Measurements from ENCODE around the gene GRIP2.
A peak's percentile ranks its signal among the peaks of the same experiment; 100 is the strongest.

GRIP2 gene

DNA sequence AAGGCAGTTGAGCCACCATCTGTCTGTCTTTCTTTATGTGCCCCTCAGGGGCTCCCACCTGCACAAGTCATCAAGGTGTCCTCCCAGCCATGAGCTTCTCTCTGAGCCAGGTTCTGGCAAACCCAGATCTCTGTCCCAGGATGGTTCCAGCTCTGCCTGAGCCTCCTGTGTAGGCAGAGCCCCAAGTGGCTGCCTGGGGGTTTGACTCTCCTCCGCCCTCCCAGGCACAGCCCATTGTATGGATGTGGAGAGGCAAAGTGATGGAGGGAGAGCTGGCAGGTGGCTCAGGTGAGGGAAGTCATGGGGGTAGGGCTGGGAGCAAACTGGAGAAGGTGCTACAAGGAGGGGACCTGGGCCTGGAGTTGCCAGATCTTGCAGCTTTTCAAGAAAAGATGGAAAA, 56.9 kb downstream of the GRIP2 start:
- no peak for DNase-seq (ENCODE audit: low read depth)

GRCh38 chr3:14482271-14482721, 57.8 kb downstream of the GRIP2 start:
- peak; percentile 40 for DNase-seq (ENCODE audit: low read depth)

DNA sequence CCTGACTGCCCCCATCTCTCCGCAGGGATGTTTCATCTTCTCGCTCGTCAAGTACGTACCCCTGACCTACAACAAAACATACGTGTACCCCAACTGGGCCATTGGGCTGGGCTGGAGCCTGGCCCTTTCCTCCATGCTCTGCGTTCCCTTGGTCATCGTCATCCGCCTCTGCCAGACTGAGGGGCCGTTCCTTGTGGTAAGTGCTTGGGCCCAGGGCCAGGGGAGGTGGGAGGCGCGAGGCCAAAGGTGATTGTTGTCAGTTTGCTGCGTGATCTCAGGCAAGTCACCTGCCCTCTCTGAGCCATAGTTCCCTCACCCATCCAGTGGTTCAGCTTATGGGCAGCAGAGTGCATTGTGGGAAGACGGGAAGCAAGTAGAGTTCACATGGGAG, 58.5 kb downstream of the GRIP2 start:
- DNase-seq (ENCODE audit: low read depth) = no peak

- no peak for DNase-seq (ENCODE audit: low read depth)
Measured at GRCh38 chr3:14481018-14481645, 59.0 kb downstream of the GRIP2 start.

DNA sequence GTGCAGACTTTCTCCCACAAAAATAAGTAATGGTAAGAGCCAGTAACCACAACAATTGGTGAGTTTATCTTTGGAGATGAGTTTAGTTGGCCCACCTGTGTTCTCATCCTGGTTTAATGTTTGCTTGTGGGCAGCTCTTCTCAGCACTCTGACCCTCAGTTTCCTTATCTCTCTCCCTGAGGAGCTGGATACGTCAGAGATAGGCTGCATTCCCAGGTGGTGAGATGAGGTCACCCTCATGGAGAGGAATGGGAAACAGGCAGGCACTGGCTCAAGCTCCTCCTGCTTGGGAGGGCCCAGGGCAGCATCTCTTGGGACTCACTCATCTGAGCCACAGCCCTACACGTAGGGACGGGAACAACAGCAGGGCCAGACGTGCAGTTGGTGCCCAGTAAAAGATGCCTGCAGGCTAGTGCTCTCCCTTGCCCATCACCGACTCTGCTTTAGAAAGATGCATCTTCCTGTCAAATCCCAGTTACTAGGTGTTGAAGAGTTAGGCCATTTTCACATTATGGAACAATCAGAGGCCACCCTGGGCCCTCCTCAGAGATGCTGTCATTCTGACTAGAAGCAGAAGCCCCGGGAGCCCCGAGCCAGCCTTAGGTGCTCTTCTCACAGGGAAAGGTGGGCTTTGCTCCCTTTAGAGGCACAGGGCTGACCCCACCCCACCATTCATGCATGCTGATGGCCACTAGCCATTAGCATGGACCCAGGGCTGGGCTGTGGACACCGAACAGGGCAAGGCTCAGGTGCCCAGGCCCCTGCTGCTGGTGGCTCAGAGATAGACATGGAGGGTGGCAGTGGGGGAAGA, 59.7 kb downstream of the GRIP2 start:
- peak; percentile 53 for DNase-seq (ENCODE audit: low read depth)

DNA sequence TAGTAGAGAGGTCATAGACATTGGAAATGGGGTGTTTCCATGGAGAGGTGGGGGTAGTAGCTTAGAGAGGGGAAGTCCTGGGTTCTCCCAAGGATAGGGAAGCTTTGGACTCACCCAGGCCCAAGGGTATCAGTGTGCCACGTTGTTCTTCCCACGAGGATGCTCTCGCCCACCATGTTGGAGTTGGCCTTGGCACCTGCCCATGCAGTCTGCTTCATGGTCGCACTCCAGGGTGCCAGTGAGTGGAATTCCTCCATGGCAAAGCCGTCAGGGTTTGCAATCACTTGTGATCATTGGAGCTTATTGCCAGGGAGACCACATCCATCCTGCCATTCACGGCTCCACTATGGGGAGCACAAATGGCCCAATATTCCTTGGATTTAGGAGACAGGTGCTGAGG, 60.6 kb downstream of the GRIP2 start:
- DNase-seq (ENCODE audit: low read depth) = no peak

DNA sequence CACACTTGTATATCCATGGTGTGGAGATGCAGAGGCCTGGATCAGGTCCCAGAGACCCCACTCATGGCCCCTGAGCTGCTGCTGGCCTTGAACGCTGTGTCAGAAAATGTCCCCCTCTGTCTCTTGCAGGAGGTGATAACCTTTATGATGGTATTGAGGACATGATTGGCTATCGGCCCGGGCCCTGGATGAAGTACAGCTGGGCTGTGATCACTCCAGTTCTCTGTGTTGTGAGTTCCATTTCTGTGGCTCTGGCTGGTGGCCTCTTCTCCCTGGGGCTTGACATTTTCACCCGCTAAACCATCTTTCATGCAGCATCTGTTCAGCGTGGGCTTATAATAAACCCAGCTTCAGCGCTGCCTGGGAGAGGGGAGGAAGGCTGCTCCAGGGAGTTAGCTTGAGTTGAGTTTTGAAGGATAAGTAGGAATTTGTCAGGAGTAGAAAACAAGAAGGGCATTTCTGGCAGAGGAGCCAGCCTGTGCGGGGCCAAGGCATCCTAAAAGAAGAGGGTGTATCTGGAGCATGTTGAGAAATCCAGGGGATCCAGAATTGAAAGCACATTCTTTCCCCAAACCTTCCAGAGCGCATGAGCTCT, 61.1 kb downstream of the GRIP2 start:
- no peak for DNase-seq (ENCODE audit: low read depth)

- DNase-seq (ENCODE audit: low read depth) = no peak
Measured at GRCh38 chr3:14477311-14477935, 62.7 kb downstream of the GRIP2 start.

DNA sequence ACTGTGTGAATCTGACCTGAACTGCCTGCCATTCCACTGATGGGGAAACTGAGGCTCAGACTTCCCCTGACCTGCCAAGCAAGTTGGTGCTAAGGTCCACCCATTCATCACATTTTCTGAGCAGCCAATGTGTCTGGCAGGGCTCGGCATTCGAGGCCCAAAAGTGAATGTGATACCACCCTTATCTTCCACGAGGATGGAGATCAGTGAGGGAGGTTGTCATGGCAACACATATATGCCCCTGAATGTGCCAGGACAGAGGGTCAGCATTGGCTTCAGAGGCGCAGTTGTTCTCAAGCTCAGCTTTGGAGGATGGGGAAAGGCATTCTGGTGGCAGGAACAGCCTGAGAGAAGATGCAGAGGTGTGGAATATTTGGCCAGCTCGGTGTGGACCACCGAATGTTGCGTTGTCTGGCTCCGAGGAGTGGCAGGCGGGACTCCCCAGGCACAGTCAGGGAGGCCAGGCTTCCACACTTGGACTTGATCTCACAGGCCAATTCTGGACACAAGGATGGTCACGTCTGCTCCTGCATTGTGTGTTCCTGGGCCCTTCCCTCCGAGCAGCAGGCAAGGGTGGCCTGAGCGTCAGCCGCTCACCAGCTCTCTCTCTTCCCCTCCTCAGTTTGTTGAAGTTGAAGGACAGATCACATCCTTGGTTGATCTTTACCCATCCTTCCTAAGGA, 63.4 kb downstream of the GRIP2 start:
- DNase-seq (ENCODE audit: low read depth) = no peak

DNA sequence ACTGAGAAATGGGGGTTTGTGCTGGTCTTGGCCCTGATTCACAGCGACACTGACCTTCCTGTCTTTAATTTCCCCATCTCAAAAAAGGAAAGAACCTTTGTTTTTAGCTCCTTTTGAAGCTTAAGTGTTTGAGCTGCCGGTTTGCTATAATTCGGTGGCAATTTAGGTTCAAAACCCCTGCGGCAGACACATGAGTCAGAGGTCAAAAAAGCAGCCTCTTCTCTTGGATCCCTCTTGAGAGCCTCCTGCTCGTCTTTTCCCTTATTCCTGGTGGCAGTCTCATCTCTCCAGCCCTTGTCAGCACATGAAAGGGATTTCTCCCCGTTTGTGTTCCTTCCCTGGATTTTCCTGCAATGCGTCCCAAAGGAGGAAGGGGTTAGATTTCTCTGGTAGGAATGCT, 64.5 kb downstream of the GRIP2 start:
- DNase-seq (ENCODE audit: low read depth) = no peak

DNA sequence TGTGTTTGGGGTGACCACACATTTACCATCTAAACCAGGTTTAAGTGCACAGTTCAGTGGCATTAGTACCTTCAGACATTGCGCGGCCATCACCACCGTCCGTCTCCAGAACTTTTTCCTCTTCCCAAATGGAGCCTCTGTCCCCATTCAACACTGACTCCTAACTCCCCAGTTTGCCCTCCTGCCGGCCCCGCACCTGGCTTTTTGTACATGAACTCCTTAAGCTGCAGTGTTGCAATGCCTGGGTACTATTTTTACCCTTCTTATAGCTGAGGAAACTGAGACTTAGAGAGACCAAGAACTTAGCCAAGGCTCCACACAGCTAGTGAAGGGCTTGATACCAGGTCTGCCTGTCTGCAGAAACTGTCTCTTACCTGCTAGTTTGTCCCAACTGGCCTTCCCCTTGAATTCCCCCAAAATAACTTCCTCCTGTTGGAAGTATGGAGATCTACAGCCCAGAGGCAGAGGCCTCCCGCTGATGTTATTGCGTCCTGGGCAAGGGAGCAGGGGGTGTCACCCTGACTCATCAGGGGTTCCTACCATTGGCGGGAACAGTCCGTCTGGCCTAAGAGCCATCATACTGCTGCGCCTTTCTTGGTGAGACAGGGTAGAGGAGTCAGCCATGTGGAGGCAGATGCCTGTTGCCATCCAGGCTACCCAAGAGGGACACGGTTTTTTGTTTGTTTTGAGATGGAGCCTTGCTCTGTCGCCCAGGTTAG, 65.6 kb downstream of the GRIP2 start:
- DNase-seq (ENCODE audit: low read depth) = no peak

GRCh38 chr3:14473411-14473891, 66.7 kb downstream of the GRIP2 start:
- DNase-seq (ENCODE audit: low read depth) = no peak

DNA sequence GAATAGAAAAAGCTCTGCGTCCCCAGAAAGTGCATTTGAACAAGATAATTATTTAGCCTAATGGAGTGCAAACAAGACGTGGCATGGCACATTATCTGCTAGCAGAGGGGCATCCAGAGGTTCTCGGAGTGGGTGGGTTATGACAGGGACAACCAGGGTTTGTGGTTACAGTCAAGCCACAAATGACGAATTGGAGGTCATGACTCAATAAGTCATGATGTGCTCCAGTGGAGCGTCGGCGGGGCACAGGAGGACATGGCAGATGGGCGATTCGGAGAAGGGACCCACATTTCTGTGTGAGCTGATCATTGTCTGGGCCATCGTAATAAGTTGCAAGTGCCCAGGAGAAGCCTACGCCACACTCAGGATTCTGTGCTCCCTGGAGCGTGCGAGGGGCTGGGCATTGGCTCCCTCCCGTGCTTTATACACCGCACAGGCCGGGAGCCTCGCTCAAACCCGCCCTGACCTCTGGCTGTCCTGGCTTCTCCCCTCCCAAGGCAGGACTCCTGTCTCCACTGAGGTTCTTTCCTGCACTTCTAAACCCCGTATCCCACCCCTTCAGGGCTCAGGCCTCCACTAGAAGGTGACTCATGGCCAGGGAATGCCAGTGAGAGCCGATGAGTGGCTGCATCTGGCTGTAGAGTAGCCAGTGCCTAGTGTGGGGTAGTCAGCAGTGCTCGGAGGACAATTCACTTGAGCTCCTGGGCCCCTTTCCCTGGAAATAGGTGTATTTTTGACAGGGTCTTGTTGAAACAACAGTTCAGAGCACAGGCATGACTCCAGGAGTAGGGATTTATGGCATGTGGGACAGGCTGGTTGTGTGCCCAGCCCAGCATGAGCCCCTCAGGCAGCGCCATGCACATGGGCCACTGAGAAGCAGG, 67.4 kb downstream of the GRIP2 start:
- peak; percentile 98 for DNase-seq (ENCODE audit: low read depth)

DNA sequence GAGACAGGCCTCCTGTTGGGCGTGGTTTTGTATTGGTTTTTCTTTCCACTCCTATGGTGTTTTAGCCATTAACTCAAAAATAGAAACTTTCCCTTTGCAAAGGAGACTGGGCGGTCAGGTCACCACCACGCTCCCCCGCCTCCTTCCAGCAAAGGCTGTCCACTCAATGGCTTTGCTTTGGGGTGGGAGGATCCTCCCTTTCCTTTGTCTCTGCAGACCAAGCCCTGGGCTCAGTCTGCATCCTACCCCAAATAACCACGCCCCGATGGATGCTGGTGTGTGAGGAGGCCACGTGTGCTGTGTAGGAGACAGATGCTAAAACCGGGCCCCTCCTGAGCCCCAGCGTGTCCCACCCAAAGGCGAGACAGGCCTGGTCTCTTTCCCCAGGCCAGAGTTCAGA, 68.5 kb downstream of the GRIP2 start:
- DNase-seq (ENCODE audit: low read depth) = peak; percentile 31

GRCh38 chr3:14471016-14471415, 69.1 kb downstream of the GRIP2 start:
- DNase-seq (ENCODE audit: low read depth) = no peak

DNA sequence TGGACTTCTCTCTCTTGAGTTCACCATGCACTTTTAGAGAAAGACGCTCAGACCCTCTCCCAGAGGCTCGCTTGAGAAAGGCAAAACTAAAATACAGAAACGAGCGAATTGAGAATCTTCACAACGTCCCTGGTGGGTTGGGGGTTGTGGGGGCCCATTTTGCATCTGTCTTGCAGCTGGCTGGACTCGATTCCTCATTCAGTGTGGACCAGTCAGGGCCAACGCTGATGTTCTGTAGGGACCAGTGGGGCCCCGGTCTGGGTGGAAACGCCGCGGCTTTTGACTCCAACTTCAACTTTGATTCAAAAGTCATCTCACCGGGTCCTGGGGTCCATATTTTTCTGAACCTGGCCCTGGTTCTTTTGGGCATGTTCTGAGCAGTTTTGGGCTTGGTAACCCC, 69.7 kb downstream of the GRIP2 start:
- no peak for DNase-seq (ENCODE audit: low read depth)

- DNase-seq (ENCODE audit: low read depth) = no peak
Measured at GRCh38 chr3:14468621-14468981, 71.5 kb downstream of the GRIP2 start.

- DNase-seq (ENCODE audit: low read depth) = peak; percentile 52
Measured at GRCh38 chr3:14467814-14468620, 72.1 kb downstream of the GRIP2 start.

GRCh38 chr3:14466179-14466903, 73.8 kb downstream of the GRIP2 start:
- DNase-seq (ENCODE audit: low read depth) = no peak
